ENCODE measurements around the gene RYR3. TPM values are rescaled to one million over a fixed set of nuclear protein-coding genes. Genes with fewer than 3 reads are reported as not detected.

RYR3 gene
- total RNA-seq, 2 donors from 2014 or later, result 9.9 to 40.1 TPM

DNA sequence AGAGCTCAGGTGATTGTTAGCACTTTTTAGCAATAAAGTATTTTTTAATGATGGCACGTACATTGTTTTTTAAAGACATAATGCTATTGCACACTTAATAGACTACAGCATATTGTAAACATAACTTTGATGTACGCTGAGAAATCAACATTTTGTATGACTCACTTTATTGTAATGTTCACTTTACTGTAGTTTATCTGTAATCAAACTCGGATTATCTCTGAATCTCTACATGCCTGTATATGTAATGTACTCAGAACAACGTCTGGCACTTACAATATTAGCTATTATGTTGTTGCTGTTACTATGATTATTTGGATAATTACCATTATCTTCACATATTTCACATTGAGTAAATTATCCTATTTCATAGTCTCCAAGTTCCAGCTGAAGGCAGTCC lies 519.6 kb downstream of the RYR3 start:
- Histone ChIP-seq H3K27ac (no peak overlapping the region), H3K36me3 (no peaks in the 10 kb centered on the region), H3K4me3 (no peak overlapping the region), H3K4me1 (ENCODE audit: control insufficient read depth in 1 of 2, low read depth in 2 of 2) (no peaks in the 10 kb centered on the region), H3K27me3 (replicated peaks; ENCODE audit: insufficient read depth) (no peaks in the 10 kb centered on the region), H3K9me3 (no peaks in the 10 kb centered on the region)
- no peak for ATAC-seq (ENCODE audit: insufficient number of reproducible peaks, low FRiP score, low read depth)
- DNase-seq (ENCODE audit: low spot score), result no peak
- TF ChIP-seq CTCF (IDR thresholded peaks at IDR 0.05), result no peak

DNA sequence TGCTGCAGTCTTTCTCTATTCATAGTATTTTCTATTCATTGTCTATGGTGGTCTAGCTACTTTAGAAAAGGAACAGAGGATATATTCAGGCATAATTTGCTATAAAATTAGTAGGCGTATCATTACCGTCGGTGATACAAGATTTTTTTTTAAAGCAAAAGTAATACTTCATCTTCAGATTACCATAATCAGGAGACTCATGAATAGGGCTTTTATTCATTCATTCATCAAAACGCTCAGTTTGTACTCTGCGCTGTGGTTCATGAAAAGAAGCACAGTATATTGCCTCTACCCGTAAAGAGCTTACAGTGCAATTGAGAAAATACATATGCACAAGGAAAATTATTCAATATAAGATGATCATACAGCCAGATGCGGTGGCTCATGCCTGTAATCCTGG lies 520.9 kb downstream of the RYR3 start:
- ATAC-seq (ENCODE audit: insufficient number of reproducible peaks, low FRiP score, low read depth), result no peak
- H3K9me3 ChIP-seq, result no peaks in the 10 kb centered on the region
- no peak for DNase-seq (ENCODE audit: low spot score)
- no peak overlapping the region for H3K27ac ChIP-seq
- H3K4me1 ChIP-seq (ENCODE audit: control insufficient read depth in 1 of 2, low read depth in 2 of 2), result no peaks in the 10 kb centered on the region
- H3K4me3 ChIP-seq, result no peak overlapping the region
- H3K36me3 ChIP-seq, result no peaks in the 10 kb centered on the region
- no peaks in the 10 kb centered on the region for H3K27me3 ChIP-seq (replicated peaks; ENCODE audit: insufficient read depth)
- no peak for TF ChIP-seq CTCF (IDR thresholded peaks at IDR 0.05)

GRCh38 chr15:33834892-33835743 lies 524.4 kb downstream of the RYR3 start:
- no peaks in the 10 kb centered on the region for H3K4me1 ChIP-seq (ENCODE audit: control insufficient read depth in 1 of 2, low read depth in 2 of 2)
- no peaks in the 10 kb centered on the region for H3K9me3 ChIP-seq
- H3K27ac ChIP-seq, result no peak overlapping the region
- H3K36me3 ChIP-seq, result no peaks in the 10 kb centered on the region
- no peak for TF ChIP-seq CTCF (IDR thresholded peaks at IDR 0.05)
- DNase-seq (ENCODE audit: low spot score), result no peak
- no peak overlapping the region for H3K4me3 ChIP-seq
- no peak for ATAC-seq (ENCODE audit: insufficient number of reproducible peaks, low FRiP score, low read depth)
- H3K27me3 ChIP-seq (replicated peaks; ENCODE audit: insufficient read depth), result no peaks in the 10 kb centered on the region

GRCh38 chr15:33837294-33837693 lies 526.5 kb downstream of the RYR3 start:
- Histone ChIP-seq H3K27ac (no peak overlapping the region), H3K4me3 (no peak overlapping the region), H3K9me3 (no peaks in the 10 kb centered on the region), H3K36me3 (no peaks in the 10 kb centered on the region), H3K4me1 (ENCODE audit: control insufficient read depth in 1 of 2, low read depth in 2 of 2) (no peaks in the 10 kb centered on the region), H3K27me3 (replicated peaks; ENCODE audit: insufficient read depth) (no peaks in the 10 kb centered on the region)
- no peak for DNase-seq (ENCODE audit: low spot score)
- ATAC-seq (ENCODE audit: insufficient number of reproducible peaks, low FRiP score, low read depth), result no peak
- no peak for TF ChIP-seq CTCF (IDR thresholded peaks at IDR 0.05)

DNA sequence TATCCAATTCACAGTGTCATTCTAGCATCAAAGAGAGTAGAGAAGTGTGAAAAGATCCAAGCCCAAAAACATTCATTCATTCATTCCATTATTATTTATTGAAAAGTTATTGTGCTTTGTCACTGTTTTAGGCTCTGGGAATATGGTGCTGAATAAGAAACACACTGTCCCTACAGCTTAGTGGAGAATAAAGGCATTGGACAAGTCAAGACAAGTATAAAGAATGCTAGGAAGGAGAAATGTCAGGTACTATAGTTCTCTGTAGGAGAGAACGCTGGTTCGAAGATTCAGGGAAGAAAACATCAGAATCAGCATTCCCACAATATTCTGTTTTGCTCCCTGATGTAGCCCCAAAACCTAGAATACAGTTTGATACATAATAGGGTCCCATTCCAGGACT lies 528.8 kb downstream of the RYR3 start:
- Histone ChIP-seq H3K27me3 (replicated peaks; ENCODE audit: insufficient read depth) (no peaks in the 10 kb centered on the region), H3K27ac (no peak overlapping the region), H3K36me3 (no peaks in the 10 kb centered on the region), H3K9me3 (no peaks in the 10 kb centered on the region), H3K4me3 (no peak overlapping the region), H3K4me1 (ENCODE audit: control insufficient read depth in 1 of 2, low read depth in 2 of 2) (no peaks in the 10 kb centered on the region)
- ATAC-seq (ENCODE audit: insufficient number of reproducible peaks, low FRiP score, low read depth), result no peak
- TF ChIP-seq CTCF (IDR thresholded peaks at IDR 0.05), result no peak
- DNase-seq (ENCODE audit: low spot score), result no peak

Data from thoracic aorta (tissue), 2 donors.